ENCODE measurements around the gene XPOT. TPM values are rescaled to one million over a fixed set of nuclear protein-coding genes. Genes with fewer than 3 reads are reported as not detected.

XPOT gene
- total RNA-seq, 1 experiment from 2014 or later, result 130 TPM

GRCh38 chr12:64496839-64497400 is 92.7 kb downstream of the XPOT start:
- Histone ChIP-seq H3K79me1 (ENCODE audit: insufficient read depth, low read depth, low read length, poor library complexity, severe bottlenecking) (no peaks in the 10 kb centered on the region), H3T11ph (ENCODE audit: low read length) (no peak overlapping the region), H3K56ac (ENCODE audit: insufficient read length, low read depth, low read length) (no peak overlapping the region), H4K8ac (replicated peaks; ENCODE audit: insufficient read length, low read depth, low read length) (no peak overlapping the region), H2BK5ac (ENCODE audit: insufficient read length, low read length) (no peak overlapping the region), H3K27ac (ENCODE audit: insufficient read length, low read depth, low read length) (no peak overlapping the region), H3K4ac (ENCODE audit: low read depth, low read length) (no peak overlapping the region), H3K79me2 (ENCODE audit: insufficient read depth, low read length) (no peaks in the 10 kb centered on the region; the same call in 1 of the 2 replicates), H2AFZ (ENCODE audit: low read length) (no peak overlapping the region), H4K91ac (ENCODE audit: insufficient read length, low read depth, low read length) (no peak overlapping the region), H2AK5ac (ENCODE audit: insufficient read length, low read length) (no peak overlapping the region), H3K18ac (ENCODE audit: insufficient read length, low read depth, low read length) (no peak overlapping the region), H3K23ac (ENCODE audit: insufficient read length, low read depth, low read length) (no peak overlapping the region), H4K5ac (ENCODE audit: insufficient read length, low read depth, low read length) (no peak overlapping the region), H4K20me1 (ENCODE audit: control insufficient read depth, insufficient read depth, insufficient read length) (no peaks in the 10 kb centered on the region), H2BK20ac (ENCODE audit: low read depth, low read length, poor library complexity, severe bottlenecking) (no peak overlapping the region), H3K14ac (ENCODE audit: insufficient read depth, low read length) (no peak overlapping the region), H3K9ac (ENCODE audit: extremely low read depth, insufficient read length, low read length) (no peak overlapping the region), H3K27me3 (ENCODE audit: insufficient read depth, low read length) (no peaks in the 10 kb centered on the region), H3K23me2 (ENCODE audit: insufficient read length, low read depth, low read length, poor library complexity, severe bottlenecking) (no peaks in the 10 kb centered on the region), H2BK12ac (ENCODE audit: insufficient read length, low read depth, low read length) (no peak overlapping the region), H2BK120ac (ENCODE audit: low read depth, low read length, poor library complexity, severe bottlenecking) (no peak overlapping the region), H3K9me3 (ENCODE audit: control insufficient read depth, low read depth, low read length) (no peaks in the 10 kb centered on the region), H2BK15ac (ENCODE audit: low read depth, low read length) (no peak overlapping the region), H3K4me1 (ENCODE audit: insufficient read depth, low read length) (no peaks in the 10 kb centered on the region), H3K4me2 (ENCODE audit: insufficient read depth, insufficient read length, low read length) (no peak overlapping the region)
- no peak overlapping the region for H3K27ac Mint-ChIP-seq
- WGBS (ENCODE audit: extremely low coverage, insufficient read length, low lambda C conversion rate), result no CpG with 5 or more reads among the region's 2 CpGs
- no peaks in the 10 kb centered on the region for H3K9me3 Mint-ChIP-seq
- no peak for DNase-seq
- peaks cover 9 to 73% (median 37%) of the 10 kb centered on the region in 3 experiments; a peak in 6 of 7 replicates for H3K36me3 Mint-ChIP-seq (ENCODE audit: insufficient read depth in 1 of 3, low read depth in 3 of 3)
- H3K4me1 Mint-ChIP-seq, result no peaks in the 10 kb centered on the region
- H3K4me3 Mint-ChIP-seq, result no peak overlapping the region
- TF ChIP-seq, protein P1, sequence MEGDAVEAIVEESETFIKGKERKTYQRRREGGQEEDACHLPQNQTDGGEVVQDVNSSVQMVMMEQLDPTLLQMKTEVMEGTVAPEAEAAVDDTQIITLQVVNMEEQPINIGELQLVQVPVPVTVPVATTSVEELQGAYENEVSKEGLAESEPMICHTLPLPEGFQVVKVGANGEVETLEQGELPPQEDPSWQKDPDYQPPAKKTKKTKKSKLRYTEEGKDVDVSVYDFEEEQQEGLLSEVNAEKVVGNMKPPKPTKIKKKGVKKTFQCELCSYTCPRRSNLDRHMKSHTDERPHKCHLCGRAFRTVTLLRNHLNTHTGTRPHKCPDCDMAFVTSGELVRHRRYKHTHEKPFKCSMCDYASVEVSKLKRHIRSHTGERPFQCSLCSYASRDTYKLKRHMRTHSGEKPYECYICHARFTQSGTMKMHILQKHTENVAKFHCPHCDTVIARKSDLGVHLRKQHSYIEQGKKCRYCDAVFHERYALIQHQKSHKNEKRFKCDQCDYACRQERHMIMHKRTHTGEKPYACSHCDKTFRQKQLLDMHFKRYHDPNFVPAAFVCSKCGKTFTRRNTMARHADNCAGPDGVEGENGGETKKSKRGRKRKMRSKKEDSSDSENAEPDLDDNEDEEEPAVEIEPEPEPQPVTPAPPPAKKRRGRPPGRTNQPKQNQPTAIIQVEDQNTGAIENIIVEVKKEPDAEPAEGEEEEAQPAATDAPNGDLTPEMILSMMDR (conservative IDR thresholded peaks at IDR 0.05), result no peak
- H3K27me3 Mint-ChIP-seq (ENCODE audit: low read depth), result no peaks in the 10 kb centered on the region
